H1 (cell line): ENCODE results near the gene TACR2. TPM values are rescaled to one million over a fixed set of nuclear protein-coding genes. Genes with fewer than 3 reads are reported as not detected.

ENCODE experiments used
- CTCF ChIA-PET: fragments of 300-600 bp; sonication (Branson Sonifier 250); formaldehyde crosslinking; loops from one replicate; lab custom pipeline; 2021; ENCODE audit not compliant: partially characterized antibody; lab: Charles Lee
- POLR2A ChIA-PET: fragments of 300-600 bp; sonication (Branson Sonifier 250); formaldehyde crosslinking; loops from one replicate; lab custom pipeline; 2021; ENCODE audit warnings: inconsistent platforms; ENCODE audit not compliant: partially characterized antibody; lab: Charles Lee
- DNase-seq, 2 experiments: peaks; one replicate each; pipeline versions ENCODE4 v3.0.0 to v3.0.0-alpha.2; 2010 to 2022; ENCODE audit warnings: low spot score in 2 of 2, low read depth in 1 of 2, mixed read lengths in 1 of 2
- FAIRE-seq: peaks from 2 replicates; lab custom pipeline; 2011; peaks lifted over from hg19 to GRCh38; lab: Jason Lieb, UNC
- H2AFZ ChIP-seq: 2 replicates; pipeline ENCODE4 v1.8.1; 2012; ENCODE audit warnings: low read length, inconsistent platforms
- H2AK5ac ChIP-seq: 2 replicates; pipeline ENCODE4 v1.6.1; 2013; ENCODE audit warnings: low read depth, low read length
- H2BK120ac ChIP-seq: replicated peaks from 2 replicates; pipeline ENCODE3; 2013; ENCODE audit warnings: low read depth, low read length, inconsistent platforms
- H2BK12ac ChIP-seq: 2 replicates; pipeline ENCODE4 v1.6.1; 2013; ENCODE audit warnings: low read depth, low read length
- H2BK15ac ChIP-seq: 2 replicates; pipeline ENCODE4 v1.6.1; 2013; ENCODE audit warnings: low read length
- H2BK20ac ChIP-seq: 2 replicates; pipeline ENCODE4 v1.6.1; 2013; ENCODE audit warnings: low read length
- H2BK5ac ChIP-seq: 2 replicates; pipeline ENCODE4 v1.6.1; 2013; ENCODE audit warnings: low read depth, low read length
- H3K14ac ChIP-seq: 2 replicates; pipeline ENCODE4 v1.6.1; 2013; ENCODE audit warnings: inconsistent platforms; ENCODE audit not compliant: insufficient read length
- H3K18ac ChIP-seq: 2 replicates; pipeline ENCODE4 v1.6.1; 2013; ENCODE audit warnings: low read length; ENCODE audit errors: extremely low read depth
- H3K23ac ChIP-seq: 2 replicates; pipeline ENCODE4 v1.6.1; 2013; ENCODE audit warnings: inconsistent platforms; ENCODE audit not compliant: insufficient read length
- H3K23me2 ChIP-seq: 2 replicates; pipeline ENCODE4 v1.6.1; 2013; ENCODE audit warnings: low read depth, low read length
- H3K27ac ChIP-seq: 2 replicates; pipeline ENCODE4 v1.6.1; 2011; ENCODE audit warnings: low read depth, low read length, inconsistent platforms
- H3K27me3 ChIP-seq, 4 experiments: replicated peaks in 1 of 4; 1 replicate in 1 of 4; 2 replicates in 3 of 4; pipeline versions ENCODE4 v1.6.1 to v1.8.1; 2011 to 2013; ENCODE audit warnings: low read length in 3 of 4, mild to moderate bottlenecking in 3 of 4, inconsistent platforms in 2 of 4, mixed read lengths in 2 of 4, moderate library complexity in 1 of 4; ENCODE audit not compliant: control insufficient read depth in 3 of 4, insufficient read depth in 3 of 4; ENCODE audit errors: extremely low read depth in 1 of 4
- H3K36me3 ChIP-seq, 4 experiments: 2 replicates each; pipeline versions ENCODE4 v1.6.1 to v1.8.1; 2011 to 2013; ENCODE audit warnings: mild to moderate bottlenecking in 4 of 4, low read length in 3 of 4, moderate library complexity in 2 of 4, control low read depth in 1 of 4, inconsistent platforms in 1 of 4; ENCODE audit not compliant: insufficient read depth in 4 of 4, control insufficient read depth in 2 of 4
- H3K4ac ChIP-seq: replicated peaks from 2 replicates; pipeline ENCODE3; 2013; ENCODE audit warnings: low read length, low read depth, mixed read lengths, inconsistent platforms; ENCODE audit not compliant: insufficient read length
- H3K4me1 ChIP-seq, 4 experiments: replicated peaks in 1 of 4; 1 replicate in 1 of 4; 2 replicates in 3 of 4; pipeline versions ENCODE4 v1.6.1 to v1.8.1; 2011 to 2013; ENCODE audit warnings: low read length in 3 of 4, inconsistent platforms in 2 of 4, mixed read lengths in 1 of 4; ENCODE audit not compliant: insufficient read depth in 4 of 4, control insufficient read depth in 3 of 4
- H3K4me2 ChIP-seq, 2 experiments: 2 replicates each; pipeline versions ENCODE4 v1.6.1 to v1.8.1; 2011 to 2013; ENCODE audit warnings: low read depth in 2 of 2, low read length in 2 of 2, control low read depth in 1 of 2, inconsistent platforms in 1 of 2, mild to moderate bottlenecking in 1 of 2; ENCODE audit not compliant: insufficient read depth in 1 of 2
- H3K4me3 ChIP-seq, 4 experiments: fragments of 200-600, 300-600 bp in 1 of 4; sonication (generic), shearing (Covaris generic), sonication (Bioruptor Twin) in 1 of 4; 2 replicates each; pipeline versions ENCODE4 v1.5.1 to v1.8.1; 2011 to 2016; ENCODE audit warnings: low read length in 4 of 4, low read depth in 3 of 4, control low read depth in 2 of 4, inconsistent platforms in 2 of 4, mild to moderate bottlenecking in 2 of 4, mixed read lengths in 1 of 4, moderate library complexity in 1 of 4; ENCODE audit not compliant: insufficient read depth in 2 of 4; ENCODE audit errors: extremely low read depth in 1 of 4
- H3K56ac ChIP-seq: replicated peaks from 2 replicates; pipeline ENCODE3; 2013; ENCODE audit warnings: low read depth, mild to moderate bottlenecking, mixed read lengths, low read length, inconsistent platforms; ENCODE audit not compliant: insufficient read length
- H3K79me1 ChIP-seq: 2 replicates; pipeline ENCODE4 v1.6.1; 2013; ENCODE audit warnings: low read depth, low read length, control low read depth
- H3K79me2 ChIP-seq, 2 experiments: 2 replicates each; pipeline versions ENCODE4 v1.6.1 to v1.8.1; 2012 to 2013; ENCODE audit warnings: low read length in 2 of 2, mild to moderate bottlenecking in 2 of 2, inconsistent platforms in 1 of 2; ENCODE audit not compliant: insufficient read depth in 2 of 2, control insufficient read depth in 1 of 2
- H3K9ac ChIP-seq, 4 experiments: replicated peaks in 1 of 4; 1 replicate in 1 of 4; 2 replicates in 3 of 4; pipeline versions ENCODE4 v1.6.1 to v1.8.1; 2011 to 2013; ENCODE audit warnings: low read depth in 3 of 4, low read length in 3 of 4, control low read depth in 2 of 4, mild to moderate bottlenecking in 2 of 4, moderate library complexity in 2 of 4, inconsistent platforms in 1 of 4; ENCODE audit errors: extremely low read depth in 1 of 4
- H3K9me3 ChIP-seq, 2 experiments: 2 replicates each; pipeline versions ENCODE4 v1.6.1 to v1.8.1; 2012 to 2013; ENCODE audit warnings: mild to moderate bottlenecking in 2 of 2, moderate library complexity in 2 of 2, control low read depth in 1 of 2, inconsistent platforms in 1 of 2, low read depth in 1 of 2, low read length in 1 of 2, mixed read lengths in 1 of 2; ENCODE audit not compliant: insufficient read depth in 2 of 2
- H4K20me1 ChIP-seq, 2 experiments: replicated peaks in 1 of 2; 2 replicates each; pipeline versions ENCODE3 to v1.8.1; 2011 to 2013; ENCODE audit warnings: inconsistent platforms in 2 of 2, low read length in 2 of 2, mild to moderate bottlenecking in 1 of 2; ENCODE audit not compliant: insufficient read depth in 2 of 2, control insufficient read depth in 1 of 2
- H4K5ac ChIP-seq: 2 replicates; pipeline ENCODE4 v1.6.1; 2013; ENCODE audit warnings: low read length, low read depth, mixed read lengths, inconsistent platforms; ENCODE audit not compliant: insufficient read length
- H4K8ac ChIP-seq: 2 replicates; pipeline ENCODE4 v1.8.0; 2013; ENCODE audit warnings: mild to moderate bottlenecking, moderate library complexity, low read length, inconsistent platforms; ENCODE audit not compliant: insufficient read depth; ENCODE audit errors: extremely low read depth
- H4K91ac ChIP-seq: replicated peaks from 2 replicates; pipeline ENCODE3; 2013; ENCODE audit warnings: low read length, mixed read lengths, inconsistent platforms; ENCODE audit not compliant: insufficient read length
- ATF3 ChIP-seq: IDR thresholded peaks from 2 replicates; pipeline ENCODE4 v1.6.1; 2011; ENCODE audit warnings: low read depth, mild to moderate bottlenecking, low read length; ENCODE audit not compliant: insufficient read depth
- JUN ChIP-seq: IDR thresholded peaks from 2 replicates; pipeline ENCODE4 v1.6.1; 2011; ENCODE audit warnings: low read depth, mild to moderate bottlenecking, improper control_type of control experiment, low read length
- RFX5 ChIP-seq: IDR thresholded peaks from 2 replicates; pipeline ENCODE4 v1.6.1; 2011; ENCODE audit warnings: low read depth, low read length, improper control_type of control experiment, borderline replicate concordance
- RNF2 ChIP-seq: fragments of 200-900, 300-1000 bp; sonication (generic); IDR thresholded peaks from 2 replicates; pipeline ENCODE4 v1.7.1; 2016; ENCODE audit warnings: borderline replicate concordance, low read depth, mild to moderate bottlenecking, antibody characterized with exemption, low read length; ENCODE audit not compliant: poor library complexity, severe bottlenecking; ENCODE audit errors: missing control alignments
- SIRT6 ChIP-seq: IDR thresholded peaks from one replicate; pipeline ENCODE4 v1.7.1; 2012; ENCODE audit warnings: low read length, inconsistent platforms
- WGBS, 2 experiments: shearing (Covaris generic) in 1 of 2; methylation state at CpG; one replicate each; pipeline versions ENCODE4 v1.1.6 to v1.1.7; 2013 to 2015; ENCODE audit warnings: low lambda C conversion rate in 2 of 2, mixed read lengths in 2 of 2, inconsistent platforms in 1 of 2, low coverage in 1 of 2, missing lambda C conversion rate in 1 of 2; ENCODE audit not compliant: insufficient replicate concordance in 2 of 2, insufficient coverage in 1 of 2, insufficient read length in 1 of 2; ENCODE audit errors: extremely low coverage in 1 of 2, missing lambda C conversion rate in 1 of 2; 5-methylcytosine and 5-hydroxymethylcytosine counted together
- polyA plus RNA-seq, 7 experiments: library from polyadenylated mRNA; depleted of rRNA in 3 of 7; stranded (reverse) in 5 of 7; unstranded in 2 of 7; fragments of >200 nt in 5 of 7; fragments of 200-250 nt in 2 of 7; gene quantifications; 1 replicate in 5 of 7; 2 replicates in 1 of 7; 4 replicates in 1 of 7; pipeline versions ENCODE4 v1.2.1 to v1.2.3, GENCODE V29; 2011 to 2013; ENCODE audit warnings: missing spikeins in 2 of 7, mixed read lengths in 2 of 7
- total RNA-seq: library from RNA; stranded (reverse); fragmentation: NEBNext Ultra II Directional; extraction: Animal tissue kit (Norgen Biotek cat#: 25700); gene quantifications from 2 replicates; pipeline ENCODE4 v1.2.1, GENCODE V29; 2021

The TACR2 gene
- total and polyA plus RNA-seq, 2 of the 8 experiments (the other 6 are each of a cell fraction or from before 2014, with no cell fraction given) = 0.06 TPM; not detected in 1

GRCh38 chr10:69406302-69406811, 10.4 kb downstream of the TACR2 start:
- H2BK120ac ChIP-seq = no peak overlapping the region
- H3K4ac ChIP-seq = no peak overlapping the region
- H3K4me2 ChIP-seq = no peak overlapping the region
- H3K27me3 ChIP-seq = no peaks in the 10 kb centered on the region
- no peak overlapping the region for H3K23ac ChIP-seq
- peaks cover 0 to 8% (median 5%) of the 10 kb centered on the region in 4 experiments; a peak in 5 of 8 replicates for H3K36me3 ChIP-seq
- no peak overlapping the region for H2AFZ ChIP-seq
- no peak for FAIRE-seq
- no peak overlapping the region for H2BK20ac ChIP-seq
- no peak overlapping the region for H4K8ac ChIP-seq
- CTCF ChIA-PET = interaction anchor here (0.9 to 7.6 kb wide), 26 partner anchors 8 to 230 kb away, joined by 3 to 69 read pairs (median 5); partner anchors contain the start of genes TACR2 and TSPAN15
- H3K14ac ChIP-seq = no peak overlapping the region
- no peak overlapping the region for H3K18ac ChIP-seq
- H2BK5ac ChIP-seq = 0 out of 2 replicates have a peak overlapping the region, but pooled peaks have one; percentile 1
- H3K27ac ChIP-seq = no peak overlapping the region
- no peak overlapping the region for H2BK12ac ChIP-seq
- H3K4me1 ChIP-seq = peaks cover 0 to 10% (median 7%) of the 10 kb centered on the region in 4 experiments; a peak in 6 of 7 replicates
- no peaks in the 10 kb centered on the region for H3K23me2 ChIP-seq
- no peak overlapping the region for H4K91ac ChIP-seq
- POLR2A ChIA-PET = interaction anchor here (0.9 to 1.9 kb wide), 6 partner anchors 7 to 184 kb away, joined by 3 to 6 read pairs (median 4); no protein-coding TSS in a partner anchor
- H4K5ac ChIP-seq = no peak overlapping the region
- H3K4me3 ChIP-seq = no peak overlapping the region
- no peak overlapping the region for H3K9ac ChIP-seq
- no peaks in the 10 kb centered on the region for H3K9me3 ChIP-seq
- H3K79me2 ChIP-seq = no peaks in the 10 kb centered on the region
- no peak for TF ChIP-seq JUN
- no peak for TF ChIP-seq SIRT6
- TF ChIP-seq RNF2 = no peak
- no peak for TF ChIP-seq RFX5
- TF ChIP-seq ATF3 = no peak
- no peak overlapping the region for H2AK5ac ChIP-seq
- 70% methylated on average over 3 of the region's 5 CpGs; no CpG with 5 or more reads in 1 of the 2 experiments for WGBS, 2 experiments
- no peak overlapping the region for H3K56ac ChIP-seq
- peak in 1 of 2 experiments; percentile 57 for DNase-seq
- H3K79me1 ChIP-seq = no peaks in the 10 kb centered on the region
- peaks cover 0 to 1% of the 10 kb centered on the region in 2 experiments for H4K20me1 ChIP-seq
- H2BK15ac ChIP-seq = no peak overlapping the region
